ENCODE results near the gene PXK. TPM values are rescaled to one million over a fixed set of nuclear protein-coding genes. Genes with fewer than 3 reads are reported as not detected.

Gene PXK
- total and polyA plus RNA-seq, 12 donors: 5.6 to 40.5 (median 25.3) TPM

GRCh38 chr3:58359621-58360020 lies 26.9 kb downstream of the PXK start:
- WGBS, 4 donors: 88 to 92% (median 91%) methylated on average over 4 of the region's 4 CpGs
- Histone ChIP-seq H3K27ac (no peak overlapping the region), H3K4me3 (no peak overlapping the region), H3K4me1 (replicated peaks in 1 of 2) (peaks cover 5 to 14% of the 10 kb centered on the region in 2 donors), H3K27me3 (no peaks in the 10 kb centered on the region), H3K9me3 (replicated peaks in 1 of 3) (no peaks in the 10 kb centered on the region), H3K36me3 (replicated peaks in 1 of 2) (no peaks in the 10 kb centered on the region)
- intact Hi-C loops (cut with DNase I): no loop called here
- TF ChIP-seq POLR2A (IDR thresholded peaks at IDR 0.05) (no peak), CTCF (IDR thresholded peaks at IDR 0.05) (no peak)
- no peak for DNase-seq

- TF ChIP-seq CTCF (IDR thresholded peaks at IDR 0.05) (no peak), POLR2A (IDR thresholded peaks at IDR 0.05) (no peak)
- H3K9me3 ChIP-seq (replicated peaks in 1 of 3): no peaks in the 10 kb centered on the region
- intact Hi-C loops (cut with DNase I): no loop called here
- no peaks in the 10 kb centered on the region for H3K36me3 ChIP-seq (replicated peaks in 1 of 2)
- H3K27me3 ChIP-seq: no peaks in the 10 kb centered on the region
- H3K4me1 ChIP-seq (replicated peaks in 1 of 2): peaks cover 0 to 4% of the 10 kb centered on the region in 2 donors
- H3K27ac ChIP-seq: no peak overlapping the region
- H3K4me3 ChIP-seq: no peak overlapping the region
- no peak for DNase-seq
Measured at GRCh38 chr3:58361866-58362265, 29.2 kb downstream of the PXK start.

DNA sequence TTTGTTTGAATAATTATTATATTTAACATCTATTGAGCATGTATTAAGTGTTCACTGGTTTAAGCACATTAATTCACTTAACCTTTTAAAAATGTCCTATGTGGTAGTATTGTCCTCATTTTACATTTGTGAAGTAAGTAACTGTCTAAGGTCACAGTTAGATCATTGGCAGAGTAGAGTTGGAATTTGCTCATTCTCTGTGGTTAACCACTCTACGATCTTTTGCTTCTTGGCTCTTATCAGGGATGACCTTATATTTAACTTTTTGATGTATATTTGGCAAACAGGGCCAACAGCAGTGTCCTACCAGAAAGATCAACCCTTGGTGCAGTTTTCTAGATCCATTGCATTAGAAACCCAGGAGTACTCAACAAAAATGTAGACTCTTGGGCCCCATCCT lies 34.0 kb downstream of the PXK start:
- no peak for DNase-seq
- Histone ChIP-seq H3K4me3 (no peak overlapping the region), H3K9me3 (replicated peaks in 1 of 3) (no peaks in the 10 kb centered on the region), H3K27me3 (no peaks in the 10 kb centered on the region), H3K27ac (no peak overlapping the region), H3K4me1 (replicated peaks in 1 of 2) (peaks cover 0 to 4% of the 10 kb centered on the region in 2 donors), H3K36me3 (replicated peaks in 1 of 2) (no peaks in the 10 kb centered on the region)
- no peak for TF ChIP-seq CTCF (IDR thresholded peaks at IDR 0.05)
- no peak for TF ChIP-seq POLR2A (IDR thresholded peaks at IDR 0.05)
- intact Hi-C loops (cut with DNase I): no loop called here
- WGBS, 4 donors: 36 to 55% (median 42%) methylated on average over 1 of the region's 1 CpG

DNA sequence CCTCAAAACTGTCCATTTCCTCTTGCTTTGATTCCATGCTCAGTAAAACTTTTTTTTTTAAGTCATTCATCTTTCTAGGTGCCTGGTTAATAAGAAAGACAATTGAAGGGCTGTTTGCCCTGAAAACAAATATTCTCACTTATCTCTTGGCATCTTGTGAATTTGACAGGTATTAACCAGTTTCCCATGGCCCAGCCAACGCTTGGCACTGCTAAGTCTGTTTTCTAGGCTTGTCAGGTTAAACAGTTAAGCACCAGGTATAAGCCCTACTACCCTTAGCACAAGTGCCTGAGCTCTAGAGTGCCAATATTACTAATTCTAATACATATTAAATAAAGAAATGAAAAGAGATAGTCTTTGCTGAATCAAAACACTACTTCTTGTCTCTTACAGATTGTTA lies 36.3 kb downstream of the PXK start:
- H3K27ac ChIP-seq: no peak overlapping the region
- H3K27me3 ChIP-seq: no peaks in the 10 kb centered on the region
- 95 to 100% (median 96%) methylated on average over 1 of the region's 1 CpG for WGBS, 4 donors
- H3K36me3 ChIP-seq (replicated peaks in 1 of 2): no peaks in the 10 kb centered on the region
- H3K4me3 ChIP-seq: no peak overlapping the region
- DNase-seq: no peak
- TF ChIP-seq POLR2A (IDR thresholded peaks at IDR 0.05) (no peak), CTCF (IDR thresholded peaks at IDR 0.05) (no peak)
- H3K9me3 ChIP-seq (replicated peaks in 1 of 3): no peaks in the 10 kb centered on the region
- intact Hi-C loops (cut with DNase I): no loop called here
- H3K4me1 ChIP-seq (replicated peaks in 1 of 2): no peaks in the 10 kb centered on the region
